PC-9 (cell line): ENCODE data around the gene UBASH3A. TPM values are rescaled to one million over a fixed set of nuclear protein-coding genes. Genes with fewer than 3 reads are reported as not detected.

Experiments used
- Bru-seq: library from RNA; stranded (reverse); fragments of 400-500 nt; gene quantifications from one replicate; lab custom pipeline; 2021; lab: Mats Ljungman, UMichigan
- BruChase-seq, 2 experiments: library from RNA; stranded (reverse); fragments of 400-500 nt; gene quantifications; one replicate each; lab custom pipeline; 2021; lab: Mats Ljungman, UMichigan
- BruUV-seq: library from RNA; stranded (reverse); fragments of 400-500 nt; replicated peaks from 2 replicates; lab custom pipeline; 2021; lab: Mats Ljungman, UMichigan
- CTCF ChIA-PET: fragments of 300-600 bp; sonication (Branson Sonifier 250); formaldehyde crosslinking; loops from one replicate; lab custom pipeline; 2022; ENCODE audit warnings: antibody characterized with exemption; lab: Charles Lee
- POLR2A ChIA-PET: fragments of 300-600 bp; sonication (Branson Sonifier 250); formaldehyde crosslinking; loops from one replicate; lab custom pipeline; 2022; ENCODE audit warnings: antibody characterized with exemption; ENCODE audit not compliant: unreplicated experiment; lab: Charles Lee
- DNase-seq, 2 experiments: peaks; one replicate each; pipeline versions ENCODE4 v3.0.0 to v3.0.0-alpha.2; 2015 to 2022; ENCODE audit warnings: mixed read lengths in 1 of 2
- H2AFZ ChIP-seq: fragments of 200-600 bp; sonication (generic); 2 replicates; pipeline ENCODE4 v1.8.1; 2017; ENCODE audit warnings: antibody characterized with exemption
- H3F3A ChIP-seq: fragments of 200-600 bp; sonication (generic); 2 replicates; pipeline ENCODE4 v1.8.1; 2017; ENCODE audit warnings: antibody characterized with exemption, mild to moderate bottlenecking, low read depth; ENCODE audit not compliant: insufficient read depth
- H3K27ac ChIP-seq: fragments of 200-600 bp; sonication (generic); 2 replicates; pipeline ENCODE4 v1.6.1; 2016; ENCODE audit warnings: mixed run types
- H3K27me3 ChIP-seq: fragments of 200-600 bp; sonication (generic); 2 replicates; pipeline ENCODE4 v1.6.1; 2016; ENCODE audit warnings: low read depth, mixed run types; ENCODE audit not compliant: insufficient read depth
- H3K36me3 ChIP-seq: fragments of 200-600 bp; sonication (generic); 2 replicates; pipeline ENCODE4 v1.6.1; 2016; ENCODE audit warnings: low read depth, mixed run types
- H3K4me1 ChIP-seq: fragments of 200-600 bp; sonication (generic); replicated peaks from 2 replicates; pipeline ENCODE4 v1.6.1; 2016; ENCODE audit warnings: mixed run types; ENCODE audit not compliant: insufficient read depth
- H3K4me2 ChIP-seq: fragments of 200-600 bp; sonication (generic); 2 replicates; pipeline ENCODE4 v1.6.1; 2017; ENCODE audit warnings: mixed run types
- H3K4me3 ChIP-seq: fragments of 200-600 bp; sonication (generic); 2 replicates; pipeline ENCODE4 v1.6.1; 2016; ENCODE audit warnings: mixed run types
- H3K79me2 ChIP-seq: fragments of 200-600 bp; sonication (generic); 2 replicates; pipeline ENCODE4 v1.6.1; 2017; ENCODE audit warnings: low read depth, mixed run types
- H3K9me2 ChIP-seq: fragments of 200-600 bp; sonication (generic); 2 replicates; pipeline ENCODE4 v1.8.1; 2017; ENCODE audit warnings: mild to moderate bottlenecking; ENCODE audit not compliant: insufficient read depth
- H3K9me3 ChIP-seq: fragments of 200-600 bp; sonication (generic); 2 replicates; pipeline ENCODE4 v1.8.1; 2016; ENCODE audit warnings: low read depth; ENCODE audit not compliant: insufficient read depth
- H4K20me1 ChIP-seq: fragments of 200-600 bp; sonication (generic); 2 replicates; pipeline ENCODE4 v1.8.1; 2017; ENCODE audit not compliant: insufficient read depth
- CTCF ChIP-seq: fragments of 200-600 bp; sonication (generic); conservative IDR thresholded peaks from 2 replicates; pipeline ENCODE4 v1.6.1; 2017; ENCODE audit warnings: mixed run types, antibody characterized with exemption, mild to moderate bottlenecking, moderate library complexity
- EZH2 ChIP-seq: fragments of 200-600 bp; sonication (generic); IDR thresholded peaks from 2 replicates; pipeline ENCODE4 v1.8.0; 2017; ENCODE audit warnings: antibody characterized with exemption, low read depth
- intact Hi-C: fragments of 100-400 bp; cut with micrococcal nuclease; formaldehyde crosslinking; loops from one replicate; pipeline ENCODE4 v1.10.0; 2022; ENCODE audit not compliant: unreplicated experiment
- long read RNA-seq: library from polyadenylated mRNA; stranded (forward); transcript quantifications from one replicate; pipeline ENCODE4 v2.0.0, GENCODE V29; 2022
- total RNA-seq: library from RNA; stranded (reverse); gene quantifications from 2 replicates; pipeline ENCODE4 v1.2.3, GENCODE V29; 2021

Gene UBASH3A
- total RNA-seq, result not detected in 2 replicates
- Bru-seq, nascent RNA, result percentile 2 among the genes with signal in this experiment
- percentile 4 among the genes with signal in this experiment for BruChase-seq, experiment 1, labeled RNA remaining after a 2-hour chase
- BruChase-seq, experiment 2, labeled RNA remaining after a 6-hour chase, result not detected
- long read RNA-seq, result 0 reads

GRCh38 chr21:42403611-42404231 lies at the start of gene UBASH3A:
Gene UBASH3A, plus strand, starts transcription at chr21:42403902. Its CDS starts 44 bp downstream, at chr21:42403946.
- Histone ChIP-seq H2AFZ (no peak within 1 kb of the TSS), H3K4me2 (no peak within 1 kb of the TSS), H3K27ac (no peak within 1 kb of the TSS), H3K9me2 (no peaks in the 10 kb centered on the region), H3K79me2 (no peaks in the 10 kb centered on the region), H4K20me1 (no peaks in the 10 kb centered on the region), H3K4me3 (no peak within 1 kb of the TSS), H3K4me1 (no peaks in the 10 kb centered on the region), H3K9me3 (no peaks in the 10 kb centered on the region), H3K27me3 (no peaks in the 10 kb centered on the region), H3F3A (no peaks in the 10 kb centered on the region), H3K36me3 (no peaks in the 10 kb centered on the region)
- ChIA-PET POLR2A (no interaction called here), CTCF (no interaction called here)
- intact Hi-C loops, result no loop called here
- TF ChIP-seq EZH2 (no peak), CTCF (no peak)
- BruUV-seq, result no TSS peak
- no peak for DNase-seq

DNA sequence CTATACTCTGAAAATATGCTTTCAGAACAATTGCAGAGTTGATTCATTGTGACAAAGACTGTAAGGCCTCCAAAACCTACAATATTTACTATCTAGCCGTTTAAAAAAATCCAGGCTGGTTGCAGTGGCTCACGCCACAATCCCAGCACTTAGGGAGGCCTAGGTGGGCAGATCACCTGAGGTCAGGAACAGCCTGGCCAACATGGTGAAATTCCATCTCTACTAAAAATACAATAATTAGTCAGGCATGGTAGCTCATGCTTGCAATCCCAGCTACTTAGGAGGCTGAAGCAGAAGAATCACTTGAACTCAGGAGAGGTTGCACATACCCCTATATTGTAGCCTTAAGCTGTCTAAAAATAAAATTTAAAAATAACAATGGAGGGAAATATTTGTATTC lies 47.7 kb upstream of the UBASH3A start:
- no peaks in the 10 kb centered on the region for H4K20me1 ChIP-seq
- intact Hi-C loops, result no loop called here
- TF ChIP-seq CTCF (no peak), EZH2 (no peak)
- H3K79me2 ChIP-seq, result no peaks in the 10 kb centered on the region
- no peak overlapping the region for H3K4me2 ChIP-seq
- DNase-seq, result no peak
- H3K27ac ChIP-seq, result no peak overlapping the region
- no peaks in the 10 kb centered on the region for H3K27me3 ChIP-seq
- H3K36me3 ChIP-seq, result no peaks in the 10 kb centered on the region
- ChIA-PET POLR2A (no interaction called here), CTCF (no interaction called here)
- no peaks in the 10 kb centered on the region for H3K9me3 ChIP-seq
- H2AFZ ChIP-seq, result no peak overlapping the region
- BruUV-seq, result no TSS peak
- no peak overlapping the region for H3K4me3 ChIP-seq
- no peaks in the 10 kb centered on the region for H3K9me2 ChIP-seq
- peaks cover 6% of the 10 kb centered on the region; the same call in 1 of the 2 replicates for H3K4me1 ChIP-seq
- H3F3A ChIP-seq, result no peaks in the 10 kb centered on the region

DNA sequence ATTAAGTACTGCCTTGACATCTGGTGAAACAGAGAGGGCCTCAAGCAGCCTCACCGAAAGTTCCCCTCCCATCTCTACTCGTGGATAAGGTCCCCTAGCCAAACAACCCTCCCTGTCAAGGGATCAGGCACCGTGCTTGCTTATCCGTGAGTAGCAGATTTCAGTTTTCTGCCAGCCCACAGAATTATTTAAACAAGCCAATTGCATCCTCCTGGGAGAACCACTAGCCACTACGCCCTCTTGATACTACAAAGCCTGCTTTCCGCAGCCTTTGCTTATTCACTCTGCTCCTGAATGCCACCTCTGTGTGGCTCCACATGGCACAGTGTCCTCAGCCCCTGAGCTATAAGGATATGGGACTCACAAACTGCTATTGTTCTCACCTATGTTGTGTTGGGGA lies 47.1 kb upstream of the UBASH3A start:
- intact Hi-C loops, result no loop called here

More for the DNA sequence above, 47.1 kb upstream of the UBASH3A start:
- Histone ChIP-seq H3K4me3 (no peak overlapping the region), H3K27ac (no peak overlapping the region), H3K9me2 (no peaks in the 10 kb centered on the region), H2AFZ (no peak overlapping the region), H3K27me3 (no peaks in the 10 kb centered on the region), H3K9me3 (no peaks in the 10 kb centered on the region), H3K4me2 (no peak overlapping the region), H3K36me3 (no peaks in the 10 kb centered on the region), H3K79me2 (no peaks in the 10 kb centered on the region), H4K20me1 (no peaks in the 10 kb centered on the region), H3K4me1 (0 out of 2 replicates have a peak, but pooled peaks cover under 1% of the 10 kb centered on the region), H3F3A (no peaks in the 10 kb centered on the region)
- ChIA-PET CTCF (no interaction called here), POLR2A (no interaction called here)
- DNase-seq, result no peak
- TF ChIP-seq EZH2 (no peak), CTCF (no peak)
- BruUV-seq, result no TSS peak
